ENCODE results near the gene PCYT1A.
"Not testable (repeated sequence)": the region's sequence is repeated elsewhere in the genome, so short reads cannot be mapped to it uniquely, and the experiment has no call there.

The PCYT1A gene

DNA sequence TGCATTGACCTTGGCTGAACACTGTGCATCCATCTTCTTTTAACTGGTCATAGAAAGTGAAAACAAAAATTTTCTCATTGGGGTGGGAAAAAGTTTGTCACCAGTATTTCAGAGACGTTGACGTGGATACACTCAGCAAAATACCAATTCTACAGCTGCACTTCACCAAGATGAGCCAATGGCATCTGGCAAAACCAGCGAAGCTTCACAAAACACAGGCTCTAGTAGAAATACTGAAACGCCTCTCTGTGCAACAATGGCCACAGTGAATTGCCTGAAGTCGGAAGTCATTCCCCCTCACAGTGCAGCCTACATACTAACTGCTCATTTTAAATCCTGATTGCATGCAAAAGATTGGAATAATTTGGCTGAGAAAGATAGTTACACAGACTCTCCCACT lies 17.0 kb downstream of the PCYT1A start:
- TF ChIP-seq GATA1 (IDR thresholded peaks at IDR 0.05; ENCODE audit: low read depth, low read length) (no peak), POLR2A (IDR thresholded peaks at IDR 0.05; ENCODE audit: low read length) (no peak)
- DNase-seq, result no peak

GRCh38 chr3:196268284-196269163 lies 19.0 kb downstream of the PCYT1A start:
- peak; percentile 70 to 82 for DNase-seq

DNA sequence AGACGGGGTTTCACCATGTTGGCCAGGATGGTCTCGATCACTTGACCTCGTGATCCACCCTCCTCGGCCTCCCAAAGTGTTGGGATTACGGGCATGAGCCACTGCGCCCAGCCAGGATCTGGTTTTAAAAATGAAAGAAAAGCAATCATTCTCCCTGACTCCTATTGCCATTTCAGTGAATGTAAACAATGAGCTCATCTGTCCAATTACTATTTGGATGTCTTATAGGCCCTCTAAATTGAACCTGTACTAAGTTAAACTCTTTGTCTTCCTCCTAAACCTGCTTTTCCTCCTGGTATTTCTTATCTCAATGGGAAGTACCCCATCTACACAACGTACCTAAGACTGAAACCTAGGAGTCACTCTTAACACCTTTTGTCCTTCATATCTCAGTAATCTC lies 23.7 kb downstream of the PCYT1A start:
- TF ChIP-seq GATA1 (IDR thresholded peaks at IDR 0.05; ENCODE audit: low read depth, low read length), result no peak
- TF ChIP-seq POLR2A (IDR thresholded peaks at IDR 0.05; ENCODE audit: low read length), result no peak
- DNase-seq, result no peak

More at GRCh38 chr3:196268284-196269163, 19.0 kb downstream of the PCYT1A start:
- no peak for TF ChIP-seq GATA1 (IDR thresholded peaks at IDR 0.05; ENCODE audit: low read depth, low read length)
- TF ChIP-seq POLR2A (IDR thresholded peaks at IDR 0.05; ENCODE audit: low read length), result no peak

DNA sequence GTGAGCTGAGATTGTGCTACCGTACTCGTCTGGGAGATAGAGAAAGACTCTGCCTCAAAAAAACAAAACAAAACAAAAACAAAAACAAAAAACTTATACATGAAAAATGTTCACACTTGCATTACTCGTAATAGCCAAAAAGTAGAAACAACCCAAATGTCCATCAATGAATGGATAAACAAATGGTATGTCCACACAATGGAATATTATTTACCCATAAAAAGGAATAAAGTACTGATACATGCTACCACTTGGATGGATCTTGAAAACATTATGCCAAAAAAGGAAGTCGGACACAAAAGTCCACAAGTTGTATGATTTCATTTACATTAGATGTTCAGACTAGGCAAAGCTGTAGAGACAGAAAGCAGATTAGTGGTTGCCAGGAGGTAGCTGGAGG lies 26.7 kb downstream of the PCYT1A start:
- no peak for TF ChIP-seq GATA1 (IDR thresholded peaks at IDR 0.05; ENCODE audit: low read depth, low read length)
- DNase-seq, result no peak

DNA sequence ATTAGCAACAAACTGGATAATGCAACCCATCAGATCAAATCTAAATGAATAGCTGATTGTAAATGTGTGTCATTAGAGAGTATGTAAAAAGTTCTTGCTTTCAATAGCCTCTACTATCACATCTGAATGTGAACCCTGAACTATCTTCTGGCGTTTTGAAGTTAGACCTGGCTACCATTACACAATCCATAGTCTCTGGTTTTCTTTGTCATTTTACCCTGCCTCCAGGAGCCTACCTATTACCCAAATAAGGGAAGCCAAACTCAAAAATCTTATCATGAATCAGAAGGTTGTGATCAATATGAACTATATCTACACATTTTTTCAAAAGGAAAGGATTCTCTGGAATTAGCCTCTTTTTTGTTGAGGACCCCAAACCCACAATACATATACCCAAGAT lies 31.8 kb downstream of the PCYT1A start:
- no peak for DNase-seq
- TF ChIP-seq POLR2A (IDR thresholded peaks at IDR 0.05; ENCODE audit: low read length) (no peak), GATA1 (IDR thresholded peaks at IDR 0.05; ENCODE audit: low read depth, low read length) (no peak)

- TF ChIP-seq POLR2A (IDR thresholded peaks at IDR 0.05; ENCODE audit: low read length), result no peak
- no peak for TF ChIP-seq GATA1 (IDR thresholded peaks at IDR 0.05; ENCODE audit: low read depth, low read length)
- no peak for DNase-seq
Observed at GRCh38 chr3:196254376-196255283, 32.9 kb downstream of the PCYT1A start.

GRCh38 chr3:196251918-196252317 lies 35.6 kb downstream of the PCYT1A start:
- TF ChIP-seq POLR2A (IDR thresholded peaks at IDR 0.05; ENCODE audit: low read length) (no peak), GATA1 (IDR thresholded peaks at IDR 0.05; ENCODE audit: low read depth, low read length) (no peak)
- DNase-seq, result peak in 1 of 2 experiments; percentile 21

DNA sequence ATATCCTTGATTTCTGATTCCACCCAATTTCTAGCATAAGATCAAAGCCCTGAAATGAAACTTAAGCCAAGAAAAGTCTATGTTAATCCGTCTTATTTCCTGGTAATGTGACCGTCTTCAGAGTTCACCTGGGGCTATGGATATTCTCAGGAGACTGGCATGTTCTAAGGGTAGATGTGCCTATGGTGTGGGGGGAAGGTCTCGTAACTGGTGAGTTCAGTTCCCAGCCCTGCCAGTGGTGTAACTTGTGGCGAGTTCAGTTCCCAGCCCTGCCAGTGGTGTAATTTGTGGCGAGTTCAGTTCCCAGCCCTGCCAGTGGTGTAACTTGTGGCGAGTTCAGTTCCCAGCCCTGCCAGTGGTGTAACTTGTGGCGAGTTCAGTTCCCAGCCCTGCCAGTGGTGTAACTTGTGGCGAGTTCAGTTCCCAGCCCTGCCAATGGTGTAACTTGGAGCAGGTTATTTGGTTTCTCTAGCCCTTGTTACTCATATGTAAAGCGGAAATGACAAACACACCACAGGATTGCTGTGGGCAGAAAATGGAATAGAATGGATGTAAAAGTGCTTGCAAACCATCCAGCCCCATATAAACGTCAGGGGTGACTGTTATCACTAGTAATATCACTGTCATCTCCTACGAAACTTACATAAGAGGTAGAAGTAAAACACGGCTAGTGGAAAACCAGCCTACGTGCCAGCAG lies 40.8 kb downstream of the PCYT1A start:
- DNase-seq, result no peak
- TF ChIP-seq GATA1 (IDR thresholded peaks at IDR 0.05; ENCODE audit: low read depth, low read length) (no peak), POLR2A (IDR thresholded peaks at IDR 0.05; ENCODE audit: low read length) (no peak)

DNA sequence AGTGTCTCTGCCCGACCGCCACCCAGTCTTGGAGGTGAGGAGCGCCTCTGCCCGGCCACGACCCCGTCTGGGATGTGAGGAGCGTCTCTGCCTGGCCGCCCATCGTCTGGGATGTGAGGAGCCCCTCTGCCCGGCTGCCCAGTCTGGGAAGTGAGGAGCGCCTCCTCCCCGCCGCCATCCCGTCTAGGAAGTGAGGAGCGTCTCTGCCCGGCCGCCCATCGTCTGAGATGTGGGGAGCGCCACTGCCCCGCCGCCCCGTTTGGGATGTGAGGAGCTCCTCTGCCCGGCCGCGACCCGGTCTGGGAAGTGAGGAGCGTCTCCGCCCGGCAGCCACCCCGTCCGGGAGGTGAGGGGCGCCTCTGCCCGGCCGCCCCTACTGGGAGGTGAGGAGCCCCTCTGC lies 43.4 kb downstream of the PCYT1A start:
- not testable (repeated sequence) for DNase-seq

GRCh38 chr3:196241704-196242103 lies 45.8 kb downstream of the PCYT1A start:
- DNase-seq, result no peak
- TF ChIP-seq GATA1 (IDR thresholded peaks at IDR 0.05; ENCODE audit: low read depth, low read length) (no peak), POLR2A (IDR thresholded peaks at IDR 0.05; ENCODE audit: low read length) (no peak)

GRCh38 chr3:196240424-196240823 lies 47.1 kb downstream of the PCYT1A start:
- no peak for DNase-seq
- TF ChIP-seq POLR2A (IDR thresholded peaks at IDR 0.05; ENCODE audit: low read length) (no peak), GATA1 (IDR thresholded peaks at IDR 0.05; ENCODE audit: low read depth, low read length) (no peak)

DNA sequence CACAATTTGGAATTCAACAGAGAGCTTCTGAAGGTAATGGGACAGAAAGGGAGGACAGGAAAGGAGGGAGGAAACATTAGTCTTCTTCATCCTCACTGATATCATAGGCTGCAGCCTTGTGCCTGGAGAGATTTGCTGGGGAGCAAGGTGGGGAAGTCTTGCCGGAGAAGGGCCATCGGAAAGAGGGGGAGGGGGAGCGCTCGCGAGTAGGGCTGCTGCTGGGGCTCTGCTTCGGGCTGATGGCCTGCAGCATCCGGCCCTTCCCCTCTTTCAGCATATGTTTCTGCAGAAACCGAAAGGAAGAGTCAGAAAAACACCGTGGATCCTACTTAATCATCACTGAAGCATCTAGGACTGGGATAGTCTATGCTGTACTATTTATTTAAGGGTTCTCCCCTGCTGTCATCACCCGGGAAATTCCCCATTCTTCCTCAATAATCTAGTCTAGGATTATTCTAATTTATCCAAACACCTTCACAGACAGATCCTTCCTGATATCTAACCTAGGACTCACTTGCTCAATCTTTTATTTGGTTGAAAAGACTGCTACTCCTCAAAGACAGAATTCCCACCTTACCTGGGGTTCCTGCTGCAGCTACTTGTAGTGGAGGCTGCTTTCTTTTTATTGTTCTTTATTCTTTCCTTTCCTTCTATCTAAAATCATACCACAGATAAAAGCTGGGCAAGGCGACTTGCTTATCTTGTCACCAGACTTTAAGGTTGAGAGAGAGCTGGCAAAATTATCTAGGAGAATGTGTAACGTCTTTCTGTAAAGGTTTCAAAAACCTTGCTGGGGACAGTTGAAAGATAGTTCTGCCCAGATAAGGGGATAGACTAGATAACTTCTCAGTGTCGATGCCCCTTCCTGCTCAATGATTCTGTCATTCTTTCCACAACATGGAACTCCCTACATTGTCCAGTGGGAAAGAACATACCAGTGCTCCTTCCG lies 48.6 kb downstream of the PCYT1A start:
- peak; percentile 12 to 60 for DNase-seq
- TF ChIP-seq POLR2A (IDR thresholded peaks at IDR 0.05; ENCODE audit: low read length), result no peak
- no peak for TF ChIP-seq GATA1 (IDR thresholded peaks at IDR 0.05; ENCODE audit: low read depth, low read length)

GRCh38 chr3:196237203-196237602 lies 50.3 kb downstream of the PCYT1A start:
- TF ChIP-seq POLR2A (IDR thresholded peaks at IDR 0.05; ENCODE audit: low read length), result no peak
- no peak for TF ChIP-seq GATA1 (IDR thresholded peaks at IDR 0.05; ENCODE audit: low read depth, low read length)
- DNase-seq, result no peak

Measured in erythroblast (primary cell).